A549 (cell line): ENCODE measurements around the gene CFAP77.

ENCODE experiments used
- EP300 ChIP-seq, 2 experiments: fragments of >200 bp; sonication (Bioruptor Twin); formaldehyde crosslinking; IDR thresholded peaks; 2 replicates in 1 of 2; 3 replicates in 1 of 2; pipeline ENCODE4 v1.6.1; 2016 to 2017
- HOXA7 ChIP-seq: fragments of 250-450 bp; sonication (Bioruptor Pico); IDR thresholded peaks from 2 replicates; pipeline ENCODE4 v1.5.0; 2020; ENCODE audit warnings: mild to moderate bottlenecking, moderate library complexity
- MAFK ChIP-seq: fragments of 450-650 bp; IDR thresholded peaks from 2 replicates; pipeline ENCODE4 v1.6.1; 2014; ENCODE audit not compliant: partially characterized antibody
- PHF8 ChIP-seq: fragments of 200-600 bp; sonication (generic); IDR thresholded peaks from 2 replicates; pipeline ENCODE4 v1.6.1; 2016; ENCODE audit warnings: low read depth, mild to moderate bottlenecking, antibody characterized with exemption, moderate library complexity, borderline replicate concordance
- POLR2A ChIP-seq: IDR thresholded peaks from 2 replicates; pipeline ENCODE4 v1.6.1; 2012; ENCODE audit warnings: mild to moderate bottlenecking, low read length
- RAD21 ChIP-seq, 2 experiments: fragments of >200 bp in 1 of 2; sonication (Bioruptor Twin) in 1 of 2; formaldehyde crosslinking in 1 of 2; IDR thresholded peaks in 1 of 2; conservative IDR thresholded peaks in 1 of 2; 2 replicates in 1 of 2; 3 replicates in 1 of 2; pipeline ENCODE4 v1.6.1; 2012 to 2018; ENCODE audit warnings: inconsistent platforms in 1 of 2
- RCOR1 ChIP-seq: fragments of 150-350 bp; IDR thresholded peaks from 2 replicates; pipeline ENCODE4 v1.6.1; 2014; ENCODE audit warnings: antibody characterized with exemption, low read length, low read depth
- RFX5 ChIP-seq: fragments of 450-650 bp; IDR thresholded peaks from 2 replicates; pipeline ENCODE4 v1.7.1; 2014; ENCODE audit warnings: antibody characterized with exemption, mild to moderate bottlenecking, moderate library complexity
- RNF2 ChIP-seq: fragments of 200-600 bp; sonication (generic); IDR thresholded peaks from 2 replicates; pipeline ENCODE4 v1.6.1; 2016; ENCODE audit warnings: low read depth, mild to moderate bottlenecking, antibody characterized with exemption, moderate library complexity, borderline replicate concordance
- TF ChIP-seq, protein P1 (sequence below): fragments of >200 bp; sonication (Bioruptor Twin); formaldehyde crosslinking; IDR thresholded peaks from 3 replicates; pipeline ENCODE4 v1.5.1; 2016

GRCh38 chr9:132439153-132439552 is 29.1 kb downstream of the CFAP77 start:
- TF ChIP-seq, protein P1, sequence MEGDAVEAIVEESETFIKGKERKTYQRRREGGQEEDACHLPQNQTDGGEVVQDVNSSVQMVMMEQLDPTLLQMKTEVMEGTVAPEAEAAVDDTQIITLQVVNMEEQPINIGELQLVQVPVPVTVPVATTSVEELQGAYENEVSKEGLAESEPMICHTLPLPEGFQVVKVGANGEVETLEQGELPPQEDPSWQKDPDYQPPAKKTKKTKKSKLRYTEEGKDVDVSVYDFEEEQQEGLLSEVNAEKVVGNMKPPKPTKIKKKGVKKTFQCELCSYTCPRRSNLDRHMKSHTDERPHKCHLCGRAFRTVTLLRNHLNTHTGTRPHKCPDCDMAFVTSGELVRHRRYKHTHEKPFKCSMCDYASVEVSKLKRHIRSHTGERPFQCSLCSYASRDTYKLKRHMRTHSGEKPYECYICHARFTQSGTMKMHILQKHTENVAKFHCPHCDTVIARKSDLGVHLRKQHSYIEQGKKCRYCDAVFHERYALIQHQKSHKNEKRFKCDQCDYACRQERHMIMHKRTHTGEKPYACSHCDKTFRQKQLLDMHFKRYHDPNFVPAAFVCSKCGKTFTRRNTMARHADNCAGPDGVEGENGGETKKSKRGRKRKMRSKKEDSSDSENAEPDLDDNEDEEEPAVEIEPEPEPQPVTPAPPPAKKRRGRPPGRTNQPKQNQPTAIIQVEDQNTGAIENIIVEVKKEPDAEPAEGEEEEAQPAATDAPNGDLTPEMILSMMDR, result no peak
- no peak for TF ChIP-seq PHF8
- TF ChIP-seq RFX5, result no peak
- TF ChIP-seq RCOR1, result no peak
- no peak for TF ChIP-seq RAD21 (conservative IDR thresholded peaks at IDR 0.05 in 1 of 2, IDR thresholded peaks at IDR 0.05 in 1 of 2)
- TF ChIP-seq POLR2A, result no peak
- TF ChIP-seq EP300 (IDR thresholded peaks at IDR 0.05), result no peak
- TF ChIP-seq MAFK, result no peak
- no peak for TF ChIP-seq HOXA7 (CRISPR knock-in tag)
- no peak for TF ChIP-seq RNF2
